Astrocyte (in vitro differentiated cells and primary cell): Measurements from ENCODE around the gene NXPH4. TPM values are rescaled to one million over a fixed set of nuclear protein-coding genes. Genes with fewer than 3 reads are reported as not detected.

Experiments used
- DNase-seq: peaks from one replicate; pipeline ENCODE4 v3.0.0-alpha.2; 2010; ENCODE audit warnings: low read depth
- FAIRE-seq: peaks from 2 replicates; lab custom pipeline; 2011; peaks lifted over from hg19 to GRCh38; lab: Jason Lieb, UNC
- H2AFZ ChIP-seq: 2 replicates; pipeline ENCODE4 v1.6.0; 2012; ENCODE audit warnings: low read depth, low read length, inconsistent platforms
- H3K27ac ChIP-seq: 2 replicates; pipeline ENCODE4 v1.5.1; 2011; ENCODE audit warnings: low read depth, low read length, inconsistent platforms
- H3K27me3 ChIP-seq: 2 replicates; pipeline ENCODE4 v1.6.0; 2011; ENCODE audit warnings: low read length, inconsistent platforms; ENCODE audit not compliant: insufficient read depth
- H3K36me3 ChIP-seq: 2 replicates; pipeline ENCODE4 v1.5.1; 2011; ENCODE audit warnings: low read length, inconsistent platforms; ENCODE audit not compliant: insufficient read depth
- H3K4me1 ChIP-seq: 2 replicates; pipeline ENCODE4 v1.5.1; 2011; ENCODE audit warnings: low read length, inconsistent platforms; ENCODE audit not compliant: insufficient read depth
- H3K4me2 ChIP-seq: 2 replicates; pipeline ENCODE4 v1.6.0; 2012; ENCODE audit warnings: low read length, inconsistent platforms
- H3K4me3 ChIP-seq: 2 replicates; pipeline ENCODE4 v1.5.1; 2011; ENCODE audit warnings: low read depth, mild to moderate bottlenecking, low read length, inconsistent platforms; ENCODE audit not compliant: insufficient read depth
- H3K79me2 ChIP-seq: 2 replicates; pipeline ENCODE4 v1.6.0; 2012; ENCODE audit warnings: mild to moderate bottlenecking, low read length, inconsistent platforms; ENCODE audit not compliant: insufficient read depth
- H3K9ac ChIP-seq: 2 replicates; pipeline ENCODE4 v1.6.0; 2012; ENCODE audit warnings: mild to moderate bottlenecking, low read length, inconsistent platforms
- H3K9me3 ChIP-seq: 2 replicates; pipeline ENCODE4 v1.5.1; 2012; ENCODE audit warnings: low read depth, mild to moderate bottlenecking, low read length, inconsistent platforms; ENCODE audit not compliant: insufficient read depth
- H4K20me1 ChIP-seq: 2 replicates; pipeline ENCODE4 v1.6.0; 2012; ENCODE audit warnings: low read length, inconsistent platforms; ENCODE audit not compliant: insufficient read depth
- H3K27ac Mint-ChIP-seq: one replicate; pipeline ENCODE4 v1.8.0; 2021; ENCODE audit warnings: mild to moderate bottlenecking, mixed read lengths; ENCODE audit not compliant: unreplicated experiment
- H3K27me3 Mint-ChIP-seq: one replicate; pipeline ENCODE4 v1.8.0; 2021; ENCODE audit warnings: low read depth, mixed read lengths; ENCODE audit not compliant: unreplicated experiment
- H3K36me3 Mint-ChIP-seq: one replicate; pipeline ENCODE4 v1.8.0; 2021; ENCODE audit warnings: low read depth, mixed read lengths; ENCODE audit not compliant: unreplicated experiment
- H3K4me1 Mint-ChIP-seq: one replicate; pipeline ENCODE4 v1.8.0; 2021; ENCODE audit warnings: low read depth, mixed read lengths; ENCODE audit not compliant: unreplicated experiment
- H3K4me3 Mint-ChIP-seq: one replicate; pipeline ENCODE4 v1.8.0; 2021; ENCODE audit warnings: mild to moderate bottlenecking, moderate library complexity, mixed read lengths; ENCODE audit not compliant: unreplicated experiment
- H3K9me3 Mint-ChIP-seq: one replicate; pipeline ENCODE4 v1.8.0; 2021; ENCODE audit warnings: mild to moderate bottlenecking, mixed read lengths; ENCODE audit not compliant: unreplicated experiment
- EZH2 ChIP-seq: IDR thresholded peaks from 2 replicates; pipeline ENCODE4 v1.6.1; 2012; ENCODE audit warnings: mild to moderate bottlenecking, low read length, inconsistent platforms; ENCODE audit not compliant: insufficient read depth
- microRNA-seq: library from miRNA; unstranded; fragments of <30 nt; microRNA quantifications from one replicate; pipeline ENCODE4 v1.2.0, GENCODE V29; 2020
- total RNA-seq: library from RNA; stranded (reverse); gene quantifications from 2 replicates; pipeline ENCODE4 v1.2.1, GENCODE V29; 2021
- TF ChIP-seq, protein P1 (sequence below): IDR thresholded peaks from 2 replicates; pipeline ENCODE4 v1.5.1; 2011; ENCODE audit warnings: low read depth, mild to moderate bottlenecking, inconsistent platforms, low read length, moderate library complexity; ENCODE audit not compliant: insufficient read depth

Gene NXPH4
- total RNA-seq, 1 donor from 2014 or later = 14.5 TPM

DNA sequence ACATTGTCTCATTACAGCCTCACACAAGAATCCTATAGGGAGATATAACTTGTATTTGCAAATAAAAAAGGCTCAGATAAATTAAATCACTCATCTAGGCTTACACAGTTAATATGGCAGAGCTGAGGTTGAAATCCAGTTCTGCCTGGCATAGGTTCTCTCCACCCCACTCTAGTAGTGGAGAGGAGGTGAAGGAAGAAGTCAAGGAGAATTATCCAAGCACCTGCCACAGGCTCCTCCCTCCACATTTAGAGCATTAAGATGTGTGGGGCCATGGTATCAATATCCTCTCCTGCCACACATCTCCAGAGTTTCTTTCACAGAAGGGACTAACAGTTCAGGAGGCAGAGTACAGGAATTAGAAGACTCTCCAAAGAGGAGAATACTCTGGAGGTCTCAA lies 56.9 kb downstream of the NXPH4 start:
- FAIRE-seq (no peak), DNase-seq (no peak)
- Histone ChIP-seq H3K9me3 (no peaks in the 10 kb centered on the region), H3K4me1 (peaks cover 3% of the 10 kb centered on the region), H3K4me2 (no peak overlapping the region), H3K27ac (no peak overlapping the region), H3K9ac (no peak overlapping the region), H3K27me3 (no peaks in the 10 kb centered on the region), H3K4me3 (no peak overlapping the region), H4K20me1 (no peaks in the 10 kb centered on the region), H3K36me3 (peaks cover 11% of the 10 kb centered on the region), H3K79me2 (no peaks in the 10 kb centered on the region), H2AFZ (no peak overlapping the region)
- no peaks in the 10 kb centered on the region for H3K9me3 Mint-ChIP-seq
- TF ChIP-seq EZH2 = no peak
- TF ChIP-seq, protein P1, sequence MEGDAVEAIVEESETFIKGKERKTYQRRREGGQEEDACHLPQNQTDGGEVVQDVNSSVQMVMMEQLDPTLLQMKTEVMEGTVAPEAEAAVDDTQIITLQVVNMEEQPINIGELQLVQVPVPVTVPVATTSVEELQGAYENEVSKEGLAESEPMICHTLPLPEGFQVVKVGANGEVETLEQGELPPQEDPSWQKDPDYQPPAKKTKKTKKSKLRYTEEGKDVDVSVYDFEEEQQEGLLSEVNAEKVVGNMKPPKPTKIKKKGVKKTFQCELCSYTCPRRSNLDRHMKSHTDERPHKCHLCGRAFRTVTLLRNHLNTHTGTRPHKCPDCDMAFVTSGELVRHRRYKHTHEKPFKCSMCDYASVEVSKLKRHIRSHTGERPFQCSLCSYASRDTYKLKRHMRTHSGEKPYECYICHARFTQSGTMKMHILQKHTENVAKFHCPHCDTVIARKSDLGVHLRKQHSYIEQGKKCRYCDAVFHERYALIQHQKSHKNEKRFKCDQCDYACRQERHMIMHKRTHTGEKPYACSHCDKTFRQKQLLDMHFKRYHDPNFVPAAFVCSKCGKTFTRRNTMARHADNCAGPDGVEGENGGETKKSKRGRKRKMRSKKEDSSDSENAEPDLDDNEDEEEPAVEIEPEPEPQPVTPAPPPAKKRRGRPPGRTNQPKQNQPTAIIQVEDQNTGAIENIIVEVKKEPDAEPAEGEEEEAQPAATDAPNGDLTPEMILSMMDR = no peak
- no peaks in the 10 kb centered on the region for H3K27me3 Mint-ChIP-seq
- peaks cover 14% of the 10 kb centered on the region for H3K4me1 Mint-ChIP-seq
- H3K4me3 Mint-ChIP-seq = no peak overlapping the region
- H3K27ac Mint-ChIP-seq = no peak overlapping the region
- peaks cover 7% of the 10 kb centered on the region for H3K36me3 Mint-ChIP-seq

Small RNA genes within 50 kb of the gene (microRNA-seq; reads per million reads assigned to microRNA genes)
- 44.3 reads per million, percentile 57 among the genes with 10 or more reads in this experiment for gene MIR1228

Other genes with a start within 250 kb of the NXPH4 start
- 8.4 and 9.8 TPM in 2 replicates for gene ZBTB39, start 210.2 kb upstream of the NXPH4 start, total RNA-seq
- gene TAC3, start 200.3 kb upstream of the NXPH4 start, total RNA-seq = 1.3 and 2.5 TPM in 2 replicates
- gene MYO1A, start 166.7 kb upstream of the NXPH4 start, total RNA-seq = 0.34 TPM in 1 of 2 replicates, not detected in the other
- 9.4 and 10.6 TPM in 2 replicates for gene NEMP1, start 138.0 kb upstream of the NXPH4 start, total RNA-seq
- gene NAB2, start 127.7 kb upstream of the NXPH4 start, total RNA-seq = 36.6 and 37.8 TPM in 2 replicates
- 33.8 and 36.2 TPM in 2 replicates for gene STAT6, start 105.4 kb upstream of the NXPH4 start, total RNA-seq
- 369 and 397 TPM in 2 replicates for gene LRP1, start 88.3 kb upstream of the NXPH4 start, total RNA-seq
- gene LRP1-AS, start 69.2 kb upstream of the NXPH4 start, total RNA-seq = not detected in 2 replicates
- 197 and 217 TPM in 2 replicates for gene SHMT2, start 12.9 kb downstream of the NXPH4 start, total RNA-seq
- gene STAC3, start 34.4 kb downstream of the NXPH4 start, total RNA-seq = 0.75 and 0.82 TPM in 2 replicates
- 18.8 and 19.2 TPM in 2 replicates for gene R3HDM2, start 214.2 kb downstream of the NXPH4 start, total RNA-seq
- not detected in 2 replicates for gene INHBC, start 218.0 kb downstream of the NXPH4 start, total RNA-seq
- gene INHBE, start 238.5 kb downstream of the NXPH4 start, total RNA-seq = 24.6 and 37.5 TPM in 2 replicates
- gene GLI1, start 243.0 kb downstream of the NXPH4 start, total RNA-seq = 5.8 and 6.8 TPM in 2 replicates